ENCODE results near the gene KCNJ6. TPM values are rescaled to one million over a fixed set of nuclear protein-coding genes. Genes with fewer than 3 reads are reported as not detected.

KCNJ6 gene
- total RNA-seq, 1 experiment from 2014 or later: not detected

- no peak overlapping the region for H3K4me3 ChIP-seq (ENCODE audit: low read depth, low read length)
- H3K27ac Mint-ChIP-seq (ENCODE audit: unreplicated experiment): no peak overlapping the region
- ChIA-PET POLR2A (no interaction called here), CTCF (no interaction called here)
- H3K27me3 Mint-ChIP-seq (ENCODE audit: insufficient read depth, unreplicated experiment): no peaks in the 10 kb centered on the region
- no peak for TF ChIP-seq CTCF (IDR thresholded peaks at IDR 0.05; ENCODE audit: insufficient read depth in 1 of 2, low read depth in 1 of 2, low read length in 1 of 2, severe bottlenecking in 1 of 2, unreplicated experiment in 1 of 2)
- no peak for DNase-seq
- intact Hi-C loops (cut with micrococcal nuclease; ENCODE audit: unreplicated experiment): no loop called here
- no peak overlapping the region for H3K4me3 Mint-ChIP-seq (ENCODE audit: unreplicated experiment)
- peaks cover 13% of the 10 kb centered on the region for H3K9me3 Mint-ChIP-seq (ENCODE audit: unreplicated experiment)
- no peaks in the 10 kb centered on the region for H3K4me1 ChIP-seq
- no peaks in the 10 kb centered on the region for H3K36me3 Mint-ChIP-seq (ENCODE audit: insufficient read depth, unreplicated experiment)
- no peaks in the 10 kb centered on the region for H3K27me3 ChIP-seq (replicated peaks; ENCODE audit: control insufficient read depth, insufficient read depth, low read length)
- H3K4me1 Mint-ChIP-seq (ENCODE audit: low read depth, unreplicated experiment): no peaks in the 10 kb centered on the region
- H3K36me3 ChIP-seq (ENCODE audit: control insufficient read depth, insufficient read depth, low read length): no peaks in the 10 kb centered on the region
- H3K9me3 ChIP-seq: no peaks in the 10 kb centered on the region
- no TSS peak for BruUV-seq (replicated peaks)
Observed at GRCh38 chr21:37605006-37605405, 311.3 kb downstream of the KCNJ6 start.

- Histone ChIP-seq H3K4me3 (ENCODE audit: low read depth, low read length) (no peak overlapping the region), H3K9me3 (no peaks in the 10 kb centered on the region), H3K36me3 (ENCODE audit: control insufficient read depth, insufficient read depth, low read length) (no peaks in the 10 kb centered on the region), H3K27me3 (replicated peaks; ENCODE audit: control insufficient read depth, insufficient read depth, low read length) (no peaks in the 10 kb centered on the region), H3K4me1 (no peaks in the 10 kb centered on the region)
- H3K4me1 Mint-ChIP-seq (ENCODE audit: low read depth, unreplicated experiment): no peaks in the 10 kb centered on the region
- no peak for TF ChIP-seq CTCF (IDR thresholded peaks at IDR 0.05; ENCODE audit: insufficient read depth in 1 of 2, low read depth in 1 of 2, low read length in 1 of 2, severe bottlenecking in 1 of 2, unreplicated experiment in 1 of 2)
- POLR2A ChIA-PET: no interaction called here
- CTCF ChIA-PET: no interaction called here
- DNase-seq: no peak
- intact Hi-C loops (cut with micrococcal nuclease; ENCODE audit: unreplicated experiment): no loop called here
- H3K36me3 Mint-ChIP-seq (ENCODE audit: insufficient read depth, unreplicated experiment): no peaks in the 10 kb centered on the region
- peaks cover 13% of the 10 kb centered on the region for H3K9me3 Mint-ChIP-seq (ENCODE audit: unreplicated experiment)
- H3K4me3 Mint-ChIP-seq (ENCODE audit: unreplicated experiment): no peak overlapping the region
- H3K27ac Mint-ChIP-seq (ENCODE audit: unreplicated experiment): no peak overlapping the region
- no peaks in the 10 kb centered on the region for H3K27me3 Mint-ChIP-seq (ENCODE audit: insufficient read depth, unreplicated experiment)
- no TSS peak for BruUV-seq (replicated peaks)
Observed at GRCh38 chr21:37603129-37603528, 313.1 kb downstream of the KCNJ6 start.

GRCh38 chr21:37601915-37602314 is 314.3 kb downstream of the KCNJ6 start:
- no peaks in the 10 kb centered on the region for H3K9me3 ChIP-seq
- POLR2A ChIA-PET: no interaction called here
- Mint-ChIP-seq H3K4me1 (ENCODE audit: low read depth, unreplicated experiment) (no peaks in the 10 kb centered on the region), H3K9me3 (ENCODE audit: unreplicated experiment) (peaks cover 13% of the 10 kb centered on the region), H3K27ac (ENCODE audit: unreplicated experiment) (no peak overlapping the region), H3K4me3 (ENCODE audit: unreplicated experiment) (no peak overlapping the region), H3K36me3 (ENCODE audit: insufficient read depth, unreplicated experiment) (no peaks in the 10 kb centered on the region), H3K27me3 (ENCODE audit: insufficient read depth, unreplicated experiment) (no peaks in the 10 kb centered on the region)
- CTCF ChIA-PET: no interaction called here
- no peaks in the 10 kb centered on the region for H3K36me3 ChIP-seq (ENCODE audit: control insufficient read depth, insufficient read depth, low read length)
- BruUV-seq (replicated peaks): no TSS peak
- no peak for TF ChIP-seq CTCF (IDR thresholded peaks at IDR 0.05; ENCODE audit: insufficient read depth in 1 of 2, low read depth in 1 of 2, low read length in 1 of 2, severe bottlenecking in 1 of 2, unreplicated experiment in 1 of 2)
- H3K27me3 ChIP-seq (replicated peaks; ENCODE audit: control insufficient read depth, insufficient read depth, low read length): no peaks in the 10 kb centered on the region
- H3K4me1 ChIP-seq: no peaks in the 10 kb centered on the region
- H3K4me3 ChIP-seq (ENCODE audit: low read depth, low read length): no peak overlapping the region
- intact Hi-C loops (cut with micrococcal nuclease; ENCODE audit: unreplicated experiment): no loop called here
- no peak for DNase-seq

All from Caco-2 (cell line).